Liver (tissue), 9 donors: ENCODE results near the gene ADAMTS20. TPM values are rescaled to one million over a fixed set of nuclear protein-coding genes. Genes with fewer than 3 reads are reported as not detected.

Experiments
- DNase-seq: peaks from one replicate; pipeline ENCODE4 v3.0.0-alpha.2; 2017; ENCODE audit warnings: low spot score
- H3K27ac ChIP-seq, 2 donors: one replicate each; pipeline ENCODE4 v1.7.0; 2013; ENCODE audit warnings: inconsistent platforms in 2 of 2, low read length in 2 of 2, control low read depth in 1 of 2, low read depth in 1 of 2, mild to moderate bottlenecking in 1 of 2
- H3K27me3 ChIP-seq, 4 donors: one replicate each; pipeline versions ENCODE4 v1.6.1 to v1.7.0; 2013; ENCODE audit warnings: low read length in 3 of 4, inconsistent platforms in 1 of 4, mild to moderate bottlenecking in 1 of 4, moderate library complexity in 1 of 4; ENCODE audit not compliant: control insufficient read depth in 4 of 4, insufficient read depth in 4 of 4
- H3K36me3 ChIP-seq, 4 donors: one replicate each; pipeline versions ENCODE4 v1.6.1 to v1.7.0; 2013; ENCODE audit warnings: low read length in 3 of 4, mild to moderate bottlenecking in 3 of 4, low read depth in 1 of 4, moderate library complexity in 1 of 4; ENCODE audit not compliant: control insufficient read depth in 4 of 4, insufficient read depth in 3 of 4
- H3K4me1 ChIP-seq, 4 donors: one replicate each; pipeline versions ENCODE4 v1.6.1 to v1.7.0; 2013; ENCODE audit warnings: low read length in 3 of 4, mild to moderate bottlenecking in 3 of 4, moderate library complexity in 1 of 4; ENCODE audit not compliant: control insufficient read depth in 4 of 4, insufficient read depth in 4 of 4
- H3K4me3 ChIP-seq, 3 donors: one replicate each; pipeline versions ENCODE4 v1.6.1 to v1.7.0; 2013; ENCODE audit warnings: low read length in 3 of 3, control low read depth in 1 of 3, low read depth in 1 of 3, mild to moderate bottlenecking in 1 of 3
- H3K9ac ChIP-seq, 2 donors: one replicate each; pipeline ENCODE4 v1.7.0; 2013; ENCODE audit warnings: low read length in 2 of 2, mild to moderate bottlenecking in 2 of 2, moderate library complexity in 2 of 2, control low read depth in 1 of 2, low read depth in 1 of 2
- H3K9me3 ChIP-seq, 4 donors: one replicate each; pipeline versions ENCODE4 v1.6.1 to v1.7.0; 2013; ENCODE audit warnings: low read length in 3 of 4; ENCODE audit not compliant: control insufficient read depth in 4 of 4
- CTCF ChIP-seq: fragments of 150-350 bp; IDR thresholded peaks from 2 replicates; pipeline ENCODE4 v1.5.1; 2017; ENCODE audit warnings: improper control_type of control experiment, low read depth, low read length; ENCODE audit not compliant: missing input control
- EGR1 ChIP-seq, 2 donors: IDR thresholded peaks; 2 replicates each; pipeline ENCODE4 v1.6.1; 2016 to 2018; ENCODE audit warnings: antibody characterized with exemption in 2 of 2, low read depth in 2 of 2
- FOXA1 ChIP-seq: IDR thresholded peaks from 2 replicates; pipeline ENCODE4 v1.6.1; 2016; ENCODE audit warnings: antibody characterized with exemption
- FOXA2 ChIP-seq: IDR thresholded peaks from 2 replicates; pipeline ENCODE4 v1.6.1; 2016; ENCODE audit warnings: antibody characterized with exemption
- GABPA ChIP-seq, 2 donors: IDR thresholded peaks in 1 of 2; conservative IDR thresholded peaks in 1 of 2; 2 replicates each; pipeline ENCODE4 v1.6.1; 2016; ENCODE audit warnings: antibody characterized with exemption in 2 of 2, mild to moderate bottlenecking in 1 of 2, moderate library complexity in 1 of 2
- HNF4A ChIP-seq, 2 donors: conservative IDR thresholded peaks; 2 replicates each; pipeline ENCODE4 v1.6.1; 2016; ENCODE audit warnings: antibody characterized with exemption in 2 of 2, mild to moderate bottlenecking in 2 of 2
- HNF4G ChIP-seq: IDR thresholded peaks from 2 replicates; pipeline ENCODE4 v1.6.1; 2016; ENCODE audit warnings: antibody characterized with exemption
- JUND ChIP-seq, 2 donors: IDR thresholded peaks; 2 replicates each; pipeline ENCODE4 v1.6.1; 2016; ENCODE audit warnings: antibody characterized with exemption in 2 of 2
- NR2F2 ChIP-seq: IDR thresholded peaks from 2 replicates; pipeline ENCODE4 v1.6.1; 2016; ENCODE audit warnings: antibody characterized with exemption
- RAD21 ChIP-seq, 2 donors: IDR thresholded peaks; 2 replicates each; pipeline ENCODE4 v1.6.1; 2016; ENCODE audit warnings: antibody characterized with exemption in 2 of 2, mild to moderate bottlenecking in 2 of 2
- REST ChIP-seq: IDR thresholded peaks from 2 replicates; pipeline ENCODE4 v1.6.1; 2016; ENCODE audit warnings: antibody characterized with exemption, mild to moderate bottlenecking
- RXRA ChIP-seq, 2 donors: IDR thresholded peaks; 2 replicates each; pipeline ENCODE4 v1.6.1; 2017 to 2018; ENCODE audit warnings: antibody characterized with exemption in 2 of 2, mild to moderate bottlenecking in 1 of 2
- SP1 ChIP-seq: IDR thresholded peaks from 2 replicates; pipeline ENCODE4 v1.6.1; 2018; ENCODE audit warnings: antibody characterized with exemption, mild to moderate bottlenecking
- TAF1 ChIP-seq: conservative IDR thresholded peaks from 2 replicates; pipeline ENCODE4 v1.6.1; 2016; ENCODE audit warnings: antibody characterized with exemption, mild to moderate bottlenecking
- YY1 ChIP-seq: IDR thresholded peaks from 2 replicates; pipeline ENCODE4 v1.6.1; 2016; ENCODE audit warnings: antibody characterized with exemption, mild to moderate bottlenecking
- WGBS: extraction: QIAGEN DNeasy Blood & Tissue Kit; methylation state at CpG from one replicate; pipeline ENCODE4 v1.1.7; 2013; 5-methylcytosine and 5-hydroxymethylcytosine counted together
- polyA plus RNA-seq, 2 donors: library from polyadenylated mRNA; stranded (reverse) in 1 of 2; unstranded in 1 of 2; fragments of 200-250 nt in 1 of 2; fragments of >200 nt in 1 of 2; fragmentation: Nextera tagmentation in 1 of 2; extraction: Ambion mirVana in 1 of 2; gene quantifications; one replicate each; pipeline versions ENCODE4 v1.2.1 to v1.2.3, GENCODE V29; 2013 to 2015
- total RNA-seq, 2 donors: library from RNA; depleted of rRNA; stranded (reverse); fragments of >200 nt; gene quantifications; one replicate each; pipeline ENCODE4 v1.2.3, GENCODE V29; 2014
- TF ChIP-seq, protein P1 (sequence below): IDR thresholded peaks from 2 replicates; pipeline ENCODE4 v1.6.1; 2016; ENCODE audit warnings: antibody characterized with exemption
- TF ChIP-seq, protein P2 (sequence below): IDR thresholded peaks from 2 replicates; pipeline ENCODE4 v1.6.1; 2016; ENCODE audit warnings: antibody characterized with exemption
- TF ChIP-seq, protein P3 (sequence below): IDR thresholded peaks from 2 replicates; pipeline ENCODE4 v1.6.1; 2016; ENCODE audit warnings: antibody characterized with exemption
- donor health status: healthy.
- donor health status: healthy.
- donor health status: healthy.
- donor health status: healthy.
- donor health status: healthy.

Gene ADAMTS20
- total and polyA plus RNA-seq, 4 donors: 0.05 TPM; not detected in 3

- DNase-seq: no peak
- Histone ChIP-seq H3K36me3 (no peaks in the 10 kb centered on the region), H3K9me3 (no peaks in the 10 kb centered on the region), H3K9ac (no peak overlapping the region), H3K4me3 (no peak overlapping the region), H3K4me1 (no peaks in the 10 kb centered on the region), H3K27ac (no peak overlapping the region), H3K27me3 (no peaks in the 10 kb centered on the region)
- whole genome bisulfite sequencing: 70% methylated on average over 5 of the region's 5 CpGs
- TF ChIP-seq GABPA (IDR thresholded peaks at IDR 0.05 in 1 of 2, conservative IDR thresholded peaks at IDR 0.05 in 1 of 2): no peak
- no peak for TF ChIP-seq FOXA2
- no peak for TF ChIP-seq RXRA (IDR thresholded peaks at IDR 0.05)
- no peak for TF ChIP-seq JUND (IDR thresholded peaks at IDR 0.05)
- TF ChIP-seq SP1: no peak
- TF ChIP-seq, protein P1, sequence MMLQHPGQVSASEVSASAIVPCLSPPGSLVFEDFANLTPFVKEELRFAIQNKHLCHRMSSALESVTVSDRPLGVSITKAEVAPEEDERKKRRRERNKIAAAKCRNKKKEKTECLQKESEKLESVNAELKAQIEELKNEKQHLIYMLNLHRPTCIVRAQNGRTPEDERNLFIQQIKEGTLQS: no peak
- no peak for TF ChIP-seq EGR1 (IDR thresholded peaks at IDR 0.05; ENCODE audit: low read depth in 2 of 2)
- no peak for TF ChIP-seq CTCF
- TF ChIP-seq TAF1: no peak
- TF ChIP-seq, protein P2, sequence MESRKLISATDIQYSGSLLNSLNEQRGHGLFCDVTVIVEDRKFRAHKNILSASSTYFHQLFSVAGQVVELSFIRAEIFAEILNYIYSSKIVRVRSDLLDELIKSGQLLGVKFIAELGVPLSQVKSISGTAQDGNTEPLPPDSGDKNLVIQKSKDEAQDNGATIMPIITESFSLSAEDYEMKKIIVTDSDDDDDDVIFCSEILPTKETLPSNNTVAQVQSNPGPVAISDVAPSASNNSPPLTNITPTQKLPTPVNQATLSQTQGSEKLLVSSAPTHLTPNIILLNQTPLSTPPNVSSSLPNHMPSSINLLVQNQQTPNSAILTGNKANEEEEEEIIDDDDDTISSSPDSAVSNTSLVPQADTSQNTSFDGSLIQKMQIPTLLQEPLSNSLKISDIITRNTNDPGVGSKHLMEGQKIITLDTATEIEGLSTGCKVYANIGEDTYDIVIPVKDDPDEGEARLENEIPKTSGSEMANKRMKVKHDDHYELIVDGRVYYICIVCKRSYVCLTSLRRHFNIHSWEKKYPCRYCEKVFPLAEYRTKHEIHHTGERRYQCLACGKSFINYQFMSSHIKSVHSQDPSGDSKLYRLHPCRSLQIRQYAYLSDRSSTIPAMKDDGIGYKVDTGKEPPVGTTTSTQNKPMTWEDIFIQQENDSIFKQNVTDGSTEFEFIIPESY: no peak
- no peak for TF ChIP-seq YY1
- TF ChIP-seq REST: no peak
- no peak for TF ChIP-seq HNF4G
- TF ChIP-seq, protein P3, sequence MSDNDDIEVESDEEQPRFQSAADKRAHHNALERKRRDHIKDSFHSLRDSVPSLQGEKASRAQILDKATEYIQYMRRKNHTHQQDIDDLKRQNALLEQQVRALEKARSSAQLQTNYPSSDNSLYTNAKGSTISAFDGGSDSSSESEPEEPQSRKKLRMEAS: no peak
- no peak for TF ChIP-seq RAD21 (IDR thresholded peaks at IDR 0.05)
- no peak for TF ChIP-seq HNF4A (conservative IDR thresholded peaks at IDR 0.05)
- no peak for TF ChIP-seq FOXA1
Measured at GRCh38 chr12:43325786-43326185, 226.2 kb downstream of the ADAMTS20 start.

DNA sequence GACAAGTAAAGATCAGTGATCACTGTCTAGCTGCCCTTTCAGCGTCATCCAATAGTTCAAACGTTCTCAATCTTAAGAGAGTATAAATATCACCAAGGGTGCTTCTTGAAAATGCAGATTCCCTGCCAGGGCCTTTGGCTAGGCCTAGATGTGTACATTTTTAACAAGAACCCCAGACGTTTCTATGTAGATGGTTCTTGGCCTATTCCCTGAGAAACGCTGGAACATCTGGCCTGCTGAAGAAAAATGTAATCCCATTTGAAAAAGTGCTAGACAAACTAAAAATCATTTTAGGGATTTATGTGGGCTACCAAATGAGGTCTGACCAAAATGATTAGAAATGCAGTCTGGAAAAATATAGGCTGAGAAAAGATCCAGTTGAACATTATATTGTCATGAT, 231.7 kb downstream of the ADAMTS20 start:
- H3K4me1 ChIP-seq: no peaks in the 10 kb centered on the region
- H3K4me3 ChIP-seq: no peak overlapping the region
- no peaks in the 10 kb centered on the region for H3K27me3 ChIP-seq
- 67% methylated on average over 4 of the region's 4 CpGs for WGBS
- H3K9me3 ChIP-seq: no peaks in the 10 kb centered on the region
- no peak overlapping the region for H3K9ac ChIP-seq
- DNase-seq: no peak
- H3K36me3 ChIP-seq: no peaks in the 10 kb centered on the region
- H3K27ac ChIP-seq: no peak overlapping the region
- no peak for TF ChIP-seq HNF4A (conservative IDR thresholded peaks at IDR 0.05)
- no peak for TF ChIP-seq REST
- no peak for TF ChIP-seq RAD21 (IDR thresholded peaks at IDR 0.05)
- TF ChIP-seq GABPA (IDR thresholded peaks at IDR 0.05 in 1 of 2, conservative IDR thresholded peaks at IDR 0.05 in 1 of 2): no peak
- no peak for TF ChIP-seq FOXA1
- no peak for TF ChIP-seq FOXA2
- TF ChIP-seq, protein P2: no peak
- TF ChIP-seq NR2F2: no peak
